Caco-2 (cell line): ENCODE data around the gene ANKRD30A. TPM values are rescaled to one million over a fixed set of nuclear protein-coding genes. Genes with fewer than 3 reads are reported as not detected.
A peak's percentile ranks its signal among the peaks of the same experiment; 100 is the strongest.
"Not testable (repeated sequence)": the region's sequence is repeated elsewhere in the genome, so short reads cannot be mapped to it uniquely, and the experiment has no call there.

Experiments used
- Bru-seq: library from RNA; stranded (reverse); fragments of 400-500 nt; gene quantifications from one replicate; lab custom pipeline; 2021; lab: Mats Ljungman, UMichigan
- BruChase-seq, 2 experiments: library from RNA; stranded (reverse); fragments of 400-500 nt; gene quantifications; one replicate each; lab custom pipeline; 2021; lab: Mats Ljungman, UMichigan
- BruUV-seq: library from RNA; stranded (reverse); fragments of 400-500 nt; replicated peaks from 2 replicates; lab custom pipeline; 2021; lab: Mats Ljungman, UMichigan
- CTCF ChIA-PET: fragments of 300-600 bp; sonication (Branson Sonifier 250); formaldehyde crosslinking; loops from one replicate; lab custom pipeline; 2022; ENCODE audit warnings: antibody characterized with exemption; lab: Charles Lee
- POLR2A ChIA-PET: fragments of 300-600 bp; sonication (Branson Sonifier 250); formaldehyde crosslinking; loops from one replicate; lab custom pipeline; 2022; ENCODE audit warnings: antibody characterized with exemption; lab: Charles Lee
- DNase-seq, 2 experiments: peaks; one replicate each; pipeline versions ENCODE4 v3.0.0 to v3.0.0-alpha.2; 2020 to 2022
- H3K27me3 ChIP-seq: replicated peaks from 2 replicates; pipeline ENCODE4 v1.6.0; 2011; ENCODE audit warnings: low read length; ENCODE audit not compliant: control insufficient read depth, insufficient read depth
- H3K36me3 ChIP-seq: 2 replicates; pipeline ENCODE4 v1.5.1; 2011; ENCODE audit warnings: low read length; ENCODE audit not compliant: control insufficient read depth, insufficient read depth
- H3K4me1 ChIP-seq: fragments of 250-450 bp; sonication (Bioruptor Pico); 2 replicates; pipeline ENCODE4 v1.5.1; 2020; ENCODE audit warnings: mild to moderate bottlenecking
- H3K4me3 ChIP-seq: 2 replicates; pipeline ENCODE4 v1.5.1; 2011; ENCODE audit warnings: low read depth, mild to moderate bottlenecking, control low read depth, low read length
- H3K9me3 ChIP-seq: fragments of 250-450 bp; sonication (Bioruptor Pico); 2 replicates; pipeline ENCODE4 v1.5.1; 2020; ENCODE audit warnings: mild to moderate bottlenecking, moderate library complexity
- H3K27ac Mint-ChIP-seq: one replicate; pipeline ENCODE4 v1.8.0; 2022; ENCODE audit warnings: mixed read lengths; ENCODE audit not compliant: unreplicated experiment
- H3K27me3 Mint-ChIP-seq: one replicate; pipeline ENCODE4 v1.8.0; 2022; ENCODE audit warnings: mixed read lengths; ENCODE audit not compliant: insufficient read depth, unreplicated experiment
- H3K36me3 Mint-ChIP-seq: one replicate; pipeline ENCODE4 v1.8.0; 2022; ENCODE audit warnings: mild to moderate bottlenecking, mixed read lengths; ENCODE audit not compliant: insufficient read depth, unreplicated experiment
- H3K4me1 Mint-ChIP-seq: one replicate; pipeline ENCODE4 v1.8.0; 2022; ENCODE audit warnings: low read depth, mixed read lengths; ENCODE audit not compliant: unreplicated experiment
- H3K4me3 Mint-ChIP-seq: one replicate; pipeline ENCODE4 v1.8.0; 2022; ENCODE audit warnings: mild to moderate bottlenecking, moderate library complexity, mixed read lengths; ENCODE audit not compliant: unreplicated experiment
- H3K9me3 Mint-ChIP-seq: one replicate; pipeline ENCODE4 v1.8.0; 2022; ENCODE audit warnings: mixed read lengths; ENCODE audit not compliant: unreplicated experiment
- intact Hi-C: fragments of 100-400 bp; cut with micrococcal nuclease; formaldehyde crosslinking; loops from one replicate; pipeline ENCODE4 v1.10.0; 2022; ENCODE audit not compliant: unreplicated experiment
- long read RNA-seq: library from polyadenylated mRNA; stranded (forward); transcript quantifications from one replicate; pipeline ENCODE4 v2.0.0, GENCODE V29; 2022
- total RNA-seq: library from RNA; stranded (reverse); gene quantifications from 2 replicates; pipeline ENCODE4 v1.2.3, GENCODE V29; 2022
- TF ChIP-seq, protein P1 (sequence below), 2 experiments: fragments of 200-600 bp in 1 of 2; IDR thresholded peaks; 1 replicate in 1 of 2; 2 replicates in 1 of 2; pipeline versions ENCODE4 v1.5.1 to v1.8.0; 2011 to 2022; ENCODE audit warnings: antibody characterized with exemption in 1 of 2, control low read depth in 1 of 2, inconsistent platforms in 1 of 2, low read depth in 1 of 2, low read length in 1 of 2, mild to moderate bottlenecking in 1 of 2, moderate library complexity in 1 of 2; ENCODE audit not compliant: insufficient read depth in 1 of 2, severe bottlenecking in 1 of 2, unreplicated experiment in 1 of 2

ANKRD30A gene, protein sequence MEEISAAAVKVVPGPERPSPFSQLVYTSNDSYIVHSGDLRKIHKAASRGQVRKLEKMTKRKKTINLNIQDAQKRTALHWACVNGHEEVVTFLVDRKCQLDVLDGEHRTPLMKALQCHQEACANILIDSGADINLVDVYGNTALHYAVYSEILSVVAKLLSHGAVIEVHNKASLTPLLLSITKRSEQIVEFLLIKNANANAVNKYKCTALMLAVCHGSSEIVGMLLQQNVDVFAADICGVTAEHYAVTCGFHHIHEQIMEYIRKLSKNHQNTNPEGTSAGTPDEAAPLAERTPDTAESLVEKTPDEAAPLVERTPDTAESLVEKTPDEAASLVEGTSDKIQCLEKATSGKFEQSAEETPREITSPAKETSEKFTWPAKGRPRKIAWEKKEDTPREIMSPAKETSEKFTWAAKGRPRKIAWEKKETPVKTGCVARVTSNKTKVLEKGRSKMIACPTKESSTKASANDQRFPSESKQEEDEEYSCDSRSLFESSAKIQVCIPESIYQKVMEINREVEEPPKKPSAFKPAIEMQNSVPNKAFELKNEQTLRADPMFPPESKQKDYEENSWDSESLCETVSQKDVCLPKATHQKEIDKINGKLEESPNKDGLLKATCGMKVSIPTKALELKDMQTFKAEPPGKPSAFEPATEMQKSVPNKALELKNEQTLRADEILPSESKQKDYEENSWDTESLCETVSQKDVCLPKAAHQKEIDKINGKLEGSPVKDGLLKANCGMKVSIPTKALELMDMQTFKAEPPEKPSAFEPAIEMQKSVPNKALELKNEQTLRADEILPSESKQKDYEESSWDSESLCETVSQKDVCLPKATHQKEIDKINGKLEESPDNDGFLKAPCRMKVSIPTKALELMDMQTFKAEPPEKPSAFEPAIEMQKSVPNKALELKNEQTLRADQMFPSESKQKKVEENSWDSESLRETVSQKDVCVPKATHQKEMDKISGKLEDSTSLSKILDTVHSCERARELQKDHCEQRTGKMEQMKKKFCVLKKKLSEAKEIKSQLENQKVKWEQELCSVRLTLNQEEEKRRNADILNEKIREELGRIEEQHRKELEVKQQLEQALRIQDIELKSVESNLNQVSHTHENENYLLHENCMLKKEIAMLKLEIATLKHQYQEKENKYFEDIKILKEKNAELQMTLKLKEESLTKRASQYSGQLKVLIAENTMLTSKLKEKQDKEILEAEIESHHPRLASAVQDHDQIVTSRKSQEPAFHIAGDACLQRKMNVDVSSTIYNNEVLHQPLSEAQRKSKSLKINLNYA (N-terminal part only)
- 0.14 TPM in 1 of 2 replicates, not detected in the other for total RNA-seq
- Bru-seq, nascent RNA, result percentile 11 among the genes with signal in this experiment
- BruChase-seq, experiment 1, labeled RNA remaining after a 2-hour chase, result percentile 15 among the genes with signal in this experiment
- BruChase-seq, experiment 2, labeled RNA remaining after a 6-hour chase, result percentile 15 among the genes with signal in this experiment
- long read RNA-seq, result 0 reads

DNA sequence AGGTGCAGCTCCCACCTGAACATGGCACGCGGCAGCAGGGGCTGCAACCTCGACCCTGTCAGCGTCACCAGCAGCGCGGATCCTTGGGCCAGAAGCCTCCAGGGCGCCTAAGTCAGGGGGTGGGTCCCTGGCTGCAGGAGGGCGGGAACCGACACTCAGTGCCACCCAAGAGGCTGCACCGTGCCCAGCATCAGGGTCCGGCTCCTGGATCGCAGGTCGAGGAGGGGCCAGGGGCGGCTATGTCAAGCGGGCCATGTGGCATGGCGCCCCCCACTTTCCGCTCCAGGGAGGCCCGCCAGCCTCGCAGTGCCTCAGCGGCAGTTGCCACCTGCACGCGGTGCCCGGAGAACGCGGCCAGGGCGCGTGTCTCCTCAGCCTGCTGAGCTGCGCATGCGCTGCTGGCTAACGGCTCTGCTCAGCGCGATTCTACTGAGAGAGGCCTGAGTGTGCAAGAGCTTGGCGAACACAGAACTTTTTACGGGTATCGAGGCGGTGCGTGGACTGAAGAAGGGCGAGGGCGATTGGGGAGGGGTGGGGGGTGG lies at the start of gene ANKRD30A:
TSS of gene ANKRD30A (plus strand) at position 408 of the 542 bp plus-strand sequence. CDS start 190 bp downstream, outside the sequence.
- intact Hi-C loops, result no loop called here
- Mint-ChIP-seq H3K36me3 (no peaks in the 10 kb centered on the region), H3K27ac (no peak within 1 kb of the TSS), H3K4me1 (no peaks in the 10 kb centered on the region), H3K9me3 (no peaks in the 10 kb centered on the region), H3K27me3 (no peaks in the 10 kb centered on the region), H3K4me3 (no peak within 1 kb of the TSS)
- TF ChIP-seq, protein P1, sequence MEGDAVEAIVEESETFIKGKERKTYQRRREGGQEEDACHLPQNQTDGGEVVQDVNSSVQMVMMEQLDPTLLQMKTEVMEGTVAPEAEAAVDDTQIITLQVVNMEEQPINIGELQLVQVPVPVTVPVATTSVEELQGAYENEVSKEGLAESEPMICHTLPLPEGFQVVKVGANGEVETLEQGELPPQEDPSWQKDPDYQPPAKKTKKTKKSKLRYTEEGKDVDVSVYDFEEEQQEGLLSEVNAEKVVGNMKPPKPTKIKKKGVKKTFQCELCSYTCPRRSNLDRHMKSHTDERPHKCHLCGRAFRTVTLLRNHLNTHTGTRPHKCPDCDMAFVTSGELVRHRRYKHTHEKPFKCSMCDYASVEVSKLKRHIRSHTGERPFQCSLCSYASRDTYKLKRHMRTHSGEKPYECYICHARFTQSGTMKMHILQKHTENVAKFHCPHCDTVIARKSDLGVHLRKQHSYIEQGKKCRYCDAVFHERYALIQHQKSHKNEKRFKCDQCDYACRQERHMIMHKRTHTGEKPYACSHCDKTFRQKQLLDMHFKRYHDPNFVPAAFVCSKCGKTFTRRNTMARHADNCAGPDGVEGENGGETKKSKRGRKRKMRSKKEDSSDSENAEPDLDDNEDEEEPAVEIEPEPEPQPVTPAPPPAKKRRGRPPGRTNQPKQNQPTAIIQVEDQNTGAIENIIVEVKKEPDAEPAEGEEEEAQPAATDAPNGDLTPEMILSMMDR (IDR thresholded peaks at IDR 0.05; ENCODE audit: insufficient read depth in 1 of 2, low read depth in 1 of 2, low read length in 1 of 2, severe bottlenecking in 1 of 2, unreplicated experiment in 1 of 2), result no peak
- no peak for DNase-seq
- H3K9me3 ChIP-seq, result peaks cover 6% of the 10 kb centered on the region; the same call in 1 of the 2 replicates
- H3K4me1 ChIP-seq, result no peaks in the 10 kb centered on the region
- ChIA-PET POLR2A (no interaction called here), CTCF (interaction anchor here (0.7 kb wide), 1 partner anchor 341 kb away, joined by 3 read pairs; no protein-coding TSS in a partner anchor)
- BruUV-seq, result no TSS peak
- no peak within 1 kb of the TSS for H3K4me3 ChIP-seq
- H3K36me3 ChIP-seq, result no peaks in the 10 kb centered on the region
- no peaks in the 10 kb centered on the region for H3K27me3 ChIP-seq

DNA sequence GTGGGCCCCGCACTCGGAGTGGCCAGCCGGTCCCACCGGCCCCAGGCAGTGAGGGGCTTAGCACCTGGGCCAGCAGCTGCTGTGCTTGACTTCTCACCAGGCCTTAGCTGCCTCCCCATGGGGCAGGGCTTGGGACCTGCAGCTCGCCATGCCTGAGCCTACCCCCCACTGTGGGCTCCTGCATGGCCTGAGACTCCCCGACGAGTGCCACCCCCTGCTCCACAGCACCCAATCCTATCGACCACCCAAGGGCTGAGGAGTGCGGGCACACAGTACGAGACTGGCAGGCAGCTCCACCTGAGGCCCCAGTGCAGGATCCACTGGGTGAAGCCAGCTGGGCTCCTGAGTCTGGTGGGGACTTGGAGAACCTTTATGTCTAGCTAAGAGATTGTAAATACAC lies 49.3 kb upstream of the ANKRD30A start:
- H3K27me3 Mint-ChIP-seq, H3K36me3 ChIP-seq, H3K4me1 Mint-ChIP-seq, H3K4me1 ChIP-seq, BruUV-seq, intact Hi-C loops, H3K36me3 Mint-ChIP-seq, H3K4me3 ChIP-seq, H3K27ac Mint-ChIP-seq, DNase-seq, POLR2A ChIA-PET, H3K4me3 Mint-ChIP-seq, CTCF ChIA-PET, H3K9me3 ChIP-seq, H3K27me3 ChIP-seq: not testable (repeated sequence)
- peaks cover 10% of the 10 kb centered on the region for H3K9me3 Mint-ChIP-seq
